ENCODE results near the gene CR1L. TPM values are rescaled to one million over a fixed set of nuclear protein-coding genes. Genes with fewer than 3 reads are reported as not detected.
A peak's percentile ranks its signal among the peaks of the same experiment; 100 is the strongest.
"Not testable (repeated sequence)": the region's sequence is repeated elsewhere in the genome, so short reads cannot be mapped to it uniquely, and the experiment has no call there.

CR1L gene
- total RNA-seq, 1 experiment from 2014 or later, result 0.24 TPM

DNA sequence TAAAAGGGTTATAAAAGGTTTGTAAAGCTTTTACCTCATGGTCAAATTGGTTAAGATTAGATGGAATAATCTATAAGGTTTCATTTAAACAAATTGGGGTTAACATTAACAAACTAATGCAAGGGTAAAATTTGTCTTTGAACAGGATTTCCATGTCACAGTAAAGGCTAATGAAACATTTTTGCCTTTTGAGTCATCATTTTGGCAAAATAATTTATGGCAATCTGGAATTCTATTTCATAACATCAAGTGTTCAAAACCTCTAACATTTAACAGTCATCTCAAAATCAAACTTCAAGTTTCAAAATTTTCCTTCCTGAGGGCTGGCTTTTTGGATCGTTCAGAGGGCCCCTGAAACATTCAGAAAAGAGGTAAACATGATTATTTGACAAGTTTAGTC, 100.4 kb downstream of the CR1L start:
- DNase-seq (ENCODE audit: low read depth), result peak; percentile 1

DNA sequence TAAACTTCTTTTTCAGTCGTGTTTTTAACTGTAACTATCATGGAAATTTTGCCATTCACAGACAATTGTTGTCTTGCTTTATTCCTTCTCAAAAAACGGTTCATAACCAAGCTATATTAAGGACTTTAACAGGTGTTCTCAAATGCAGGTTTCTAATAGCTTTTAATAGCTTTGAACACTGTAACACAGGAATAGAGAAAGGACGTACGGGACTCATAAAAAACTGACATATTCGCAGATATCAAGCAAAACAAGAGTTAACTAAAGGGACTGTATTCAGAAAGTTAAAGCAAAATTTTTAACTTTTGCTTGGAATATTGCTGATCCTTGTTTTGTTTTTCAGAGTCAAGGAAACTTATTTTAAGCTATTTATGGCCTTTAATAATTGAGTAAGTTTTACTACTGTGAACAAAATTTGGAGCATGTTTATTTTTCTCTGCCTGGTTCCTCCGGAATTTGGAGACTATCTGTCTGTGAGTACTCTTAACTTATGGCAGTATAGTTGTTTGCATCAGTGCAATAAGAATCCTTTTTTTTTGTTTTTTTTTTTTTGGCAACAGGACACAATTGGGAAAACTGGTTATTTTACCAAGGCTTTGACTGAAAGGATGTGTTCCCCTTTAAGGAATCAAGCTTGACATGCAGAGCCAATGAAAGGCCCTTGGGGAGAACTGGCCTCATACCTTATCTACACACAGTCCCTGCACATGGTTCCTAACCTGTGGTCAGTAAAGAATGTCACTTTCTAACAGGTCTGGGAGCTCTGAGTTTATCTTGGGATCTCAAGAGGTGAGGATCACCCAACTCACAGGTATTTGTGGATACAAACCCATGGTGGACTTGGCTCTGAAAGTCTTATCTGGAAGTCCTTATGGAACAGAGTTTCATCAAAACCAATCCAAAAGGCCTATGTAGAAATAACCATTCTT, 101.2 kb downstream of the CR1L start:
- DNase-seq (ENCODE audit: low read depth), result no peak

GRCh38 chr1:207747627-207748492, 102.9 kb downstream of the CR1L start:
- no peak for DNase-seq (ENCODE audit: low read depth)

- DNase-seq (ENCODE audit: low read depth), result no peak
These were observed 104.0 kb downstream of the CR1L start for GRCh38 chr1:207748737-207749528.

DNA sequence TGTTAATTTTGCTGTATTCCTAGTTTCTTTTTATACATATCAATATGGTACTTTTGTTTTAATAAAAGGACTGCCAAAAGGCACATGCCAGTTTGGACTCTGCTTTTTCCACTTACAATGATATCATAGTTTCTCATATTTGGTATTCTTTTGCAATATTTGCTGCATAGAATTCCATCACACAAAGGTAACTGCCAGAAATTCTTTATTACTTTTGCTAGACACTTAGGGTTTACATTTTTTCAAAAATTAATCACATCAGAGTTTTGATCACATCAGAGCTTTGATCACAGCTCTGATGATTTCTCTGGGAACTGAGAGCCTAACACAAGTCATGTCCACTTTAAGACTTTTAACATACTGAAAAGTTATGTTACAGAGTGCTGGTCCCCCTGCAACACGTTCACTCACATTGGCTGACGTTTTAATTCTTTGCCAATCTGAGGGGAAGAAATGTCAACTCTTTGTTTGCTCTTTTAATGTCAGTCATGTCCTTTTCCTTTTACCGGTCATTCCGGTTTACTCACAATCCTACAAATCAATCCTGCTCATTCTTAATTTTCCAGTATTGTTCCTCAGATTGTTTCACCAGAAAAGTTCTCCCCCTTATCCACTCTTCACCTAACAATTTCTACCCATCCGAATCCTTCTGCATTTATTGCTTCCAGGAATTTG, 105.8 kb downstream of the CR1L start:
- no peak for DNase-seq (ENCODE audit: low read depth)

GRCh38 chr1:207751463-207751789, 106.5 kb downstream of the CR1L start:
- DNase-seq (ENCODE audit: low read depth), result not testable (repeated sequence)

DNA sequence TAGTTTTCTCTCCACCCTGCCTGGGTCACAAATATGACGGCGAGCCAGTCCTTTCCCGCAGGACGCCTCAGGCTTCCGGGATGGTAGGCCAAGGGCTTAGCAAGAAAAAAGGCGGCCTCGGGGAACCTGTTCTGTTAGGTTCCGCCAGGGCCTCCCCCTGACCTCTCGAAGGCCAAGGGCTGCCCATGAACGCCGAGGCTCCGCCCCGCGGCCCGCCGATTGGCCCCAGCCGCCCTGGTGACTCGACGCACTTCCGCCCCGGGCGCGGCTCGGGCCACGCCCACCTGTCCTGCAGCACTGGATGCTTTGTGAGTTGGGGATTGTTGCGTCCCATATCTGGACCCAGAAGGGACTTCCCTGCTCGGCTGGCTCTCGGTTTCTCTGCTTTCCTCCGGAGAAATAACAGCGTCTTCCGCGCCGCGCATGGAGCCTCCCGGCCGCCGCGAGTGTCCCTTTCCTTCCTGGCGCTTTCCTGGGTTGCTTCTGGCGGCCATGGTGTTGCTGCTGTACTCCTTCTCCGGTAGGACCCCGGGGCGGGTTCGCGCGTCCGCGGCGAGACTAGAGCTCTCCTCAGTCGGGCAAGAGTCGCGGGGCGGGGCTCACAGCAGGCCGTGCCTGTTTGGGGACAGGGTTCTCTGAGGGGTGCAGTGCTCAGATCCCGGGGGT, 107.0 kb downstream of the CR1L start, which contains the start of gene CD46:
Gene CD46 (plus strand): TSS at position 265 of the 666 bp plus-strand sequence. CDS start 159 bp downstream, at position 424.
- DNase-seq (ENCODE audit: low read depth), result peak; percentile 92

- peak; percentile 14 for DNase-seq (ENCODE audit: low read depth)
These were observed 107.6 kb downstream of the CR1L start for GRCh38 chr1:207752456-207752998.

- DNase-seq (ENCODE audit: low read depth), result no peak
These were observed 108.7 kb downstream of the CR1L start for GRCh38 chr1:207753611-207754010.

GRCh38 chr1:207754011-207754410, 109.1 kb downstream of the CR1L start:
- no peak for DNase-seq (ENCODE audit: low read depth)

DNA sequence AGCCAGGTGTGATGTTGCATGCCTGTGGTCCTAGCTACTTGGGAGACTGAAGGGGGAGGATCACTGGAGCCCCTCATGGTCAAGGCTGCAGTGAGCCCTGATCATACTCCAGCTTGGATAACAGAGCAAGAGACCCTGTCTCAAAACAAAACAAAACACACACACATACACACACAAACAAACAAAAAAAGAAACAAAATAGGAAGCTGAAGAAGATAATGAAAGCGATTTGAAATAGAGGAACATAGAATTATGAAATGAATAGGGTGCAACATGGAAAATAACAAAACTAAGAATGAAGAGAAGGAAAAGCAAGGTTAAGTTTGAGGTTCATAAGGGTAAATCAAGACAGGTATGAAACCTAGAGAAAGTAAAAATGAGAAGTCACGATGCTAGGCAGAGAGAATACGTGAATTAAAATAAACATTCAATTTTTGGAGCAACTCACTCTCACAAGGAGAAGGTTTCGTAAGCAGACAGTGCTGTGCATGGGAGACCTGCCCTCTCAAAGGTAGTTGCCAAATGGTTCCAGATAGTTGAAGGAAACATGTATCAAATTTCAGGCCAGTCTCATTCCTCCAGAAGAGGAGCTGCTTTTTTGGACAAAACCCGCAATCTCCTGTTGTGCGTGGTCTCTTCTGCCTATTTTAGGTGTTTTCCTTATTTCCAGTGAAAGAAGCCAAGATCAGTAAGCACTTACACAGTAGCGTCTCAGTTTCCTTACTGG, 110.2 kb downstream of the CR1L start:
- no peak for DNase-seq (ENCODE audit: low read depth)

DNA sequence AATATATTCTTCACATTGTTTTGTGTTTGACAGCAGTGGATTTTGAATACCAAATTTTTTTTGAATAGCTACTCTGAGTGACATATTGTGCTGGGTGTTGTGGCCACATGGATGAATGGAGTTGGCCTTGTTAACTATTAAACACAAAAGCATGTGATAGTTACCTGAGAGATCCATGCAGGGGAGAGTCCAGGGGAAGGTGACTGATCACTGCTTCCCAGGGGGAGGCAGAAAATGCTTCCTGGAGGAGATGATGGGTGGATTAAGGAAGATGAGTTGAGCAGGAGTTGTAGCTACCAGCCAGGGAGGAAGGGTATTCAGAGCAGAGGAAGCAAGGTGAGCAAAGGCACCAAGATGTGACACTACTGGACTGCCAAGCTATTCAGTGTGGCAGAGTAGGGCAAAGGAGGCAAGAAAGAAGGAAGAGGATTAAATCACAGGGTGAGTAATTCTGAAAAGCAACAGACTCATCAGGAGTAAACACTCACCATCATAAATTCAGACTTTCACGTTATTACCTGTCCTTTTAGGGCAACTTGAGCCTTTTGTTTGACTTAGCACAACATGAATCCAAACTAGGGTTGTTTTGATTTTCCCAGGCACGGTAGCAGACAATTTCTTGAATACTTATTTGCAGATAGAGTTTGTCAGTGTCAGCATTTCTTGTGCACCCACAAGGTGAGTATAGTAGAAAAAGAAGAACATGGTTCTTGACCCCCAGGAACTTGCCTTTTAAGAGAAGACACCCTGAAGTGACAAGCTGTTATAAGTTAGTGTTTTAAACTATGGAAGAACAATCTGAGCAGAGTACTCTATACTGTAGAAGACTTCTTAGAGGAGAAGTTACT, 111.1 kb downstream of the CR1L start:
- no peak for DNase-seq (ENCODE audit: low read depth)

DNA sequence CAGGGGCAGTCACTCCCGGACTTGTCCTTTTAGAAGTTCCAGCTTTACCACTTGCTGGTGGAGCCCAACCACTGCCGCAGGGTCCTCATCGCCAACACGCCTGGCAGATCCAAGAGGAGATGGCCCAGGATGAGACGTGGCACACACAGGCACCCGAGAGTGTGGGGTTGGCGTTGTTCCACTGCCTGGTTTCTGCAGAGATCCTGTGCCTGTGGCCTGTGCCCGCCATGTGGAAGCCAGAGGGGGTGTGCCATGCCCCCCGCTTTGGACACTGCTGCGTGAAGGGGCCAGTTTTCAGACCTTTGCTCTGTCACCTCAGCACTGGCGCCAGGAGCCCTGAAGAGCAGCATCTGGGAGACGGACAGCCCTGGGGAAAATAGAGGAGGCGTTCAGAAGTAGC, 117.7 kb downstream of the CR1L start:
- DNase-seq (ENCODE audit: low read depth), result no peak

DNA sequence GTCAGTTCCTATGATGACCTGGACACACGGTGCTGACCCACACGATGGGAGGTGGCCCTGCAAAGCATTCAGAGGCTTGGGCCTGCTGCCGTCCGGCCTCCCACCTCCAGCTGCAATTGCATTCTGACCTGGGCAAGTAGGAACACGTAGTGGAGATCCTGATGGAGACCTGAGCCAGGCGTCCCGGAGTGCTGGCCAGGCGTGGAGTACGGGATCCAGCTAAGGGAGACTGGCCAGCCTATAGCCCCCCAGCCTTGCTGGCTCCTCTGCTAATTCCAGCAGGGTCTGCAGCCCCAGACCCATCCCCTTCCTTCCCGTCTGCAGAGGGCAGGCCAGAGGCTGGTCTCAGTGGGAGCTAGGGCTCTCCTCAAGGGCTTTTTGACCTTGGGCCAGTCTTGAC, 118.2 kb downstream of the CR1L start:
- DNase-seq (ENCODE audit: low read depth), result no peak

- no peak for DNase-seq (ENCODE audit: low read depth)
These were observed 119.0 kb downstream of the CR1L start for GRCh38 chr1:207763972-207764371.

GRCh38 chr1:207766569-207766968, 121.6 kb downstream of the CR1L start:
- DNase-seq (ENCODE audit: low read depth), result no peak

DNA sequence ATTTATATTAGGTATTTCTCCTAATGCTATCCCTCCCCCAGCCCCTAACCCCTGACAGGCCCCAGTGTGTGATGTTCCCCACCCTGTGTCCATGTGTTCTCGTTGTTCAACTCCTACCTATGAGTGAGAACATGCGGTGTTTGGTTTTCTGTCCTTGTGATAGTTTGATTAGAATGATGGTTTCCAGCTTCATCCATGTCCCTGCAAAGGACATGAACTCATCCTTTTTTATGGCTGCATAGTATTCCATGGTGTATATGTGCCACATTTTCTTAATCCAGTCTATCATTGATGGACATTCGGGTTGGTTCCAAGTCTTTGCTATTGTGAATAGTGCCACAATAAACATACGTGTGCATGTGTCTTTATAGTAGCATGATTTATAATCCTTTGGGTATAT, 125.6 kb downstream of the CR1L start:
- DNase-seq (ENCODE audit: low read depth), result not testable (repeated sequence)

Measured in RPMI7951 (cell line).